GM21786 (cell line): ENCODE data around the gene SH2D7.
A peak's percentile ranks its signal among the peaks of the same experiment; 100 is the strongest.

Experiments
- ATAC-seq: cut with Tn5 transposase; IDR thresholded peaks from one replicate; pipeline ENCODE4 v1.9.1; 2021; ENCODE audit not compliant: unreplicated experiment

Gene SH2D7

DNA sequence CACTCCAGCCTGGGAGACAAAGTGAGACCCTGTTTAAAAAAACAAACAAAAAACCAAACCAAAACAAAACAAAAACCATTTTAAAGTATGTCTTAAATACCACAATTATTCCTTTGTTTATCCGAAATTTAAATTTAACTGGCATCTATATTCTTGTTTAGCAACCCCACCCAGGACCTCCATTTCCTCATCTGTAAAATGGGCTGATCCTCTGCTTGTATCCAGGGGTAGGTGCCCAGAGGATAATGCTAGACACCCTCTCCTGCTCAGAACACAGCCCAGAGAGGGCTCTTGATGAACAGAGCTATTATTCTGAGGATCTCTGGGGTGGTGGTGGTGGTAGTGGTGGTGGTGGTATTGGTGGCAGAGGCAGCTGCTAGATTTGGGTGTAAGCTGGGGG, 9.8 kb downstream of the SH2D7 start:
- no peak for ATAC-seq

DNA sequence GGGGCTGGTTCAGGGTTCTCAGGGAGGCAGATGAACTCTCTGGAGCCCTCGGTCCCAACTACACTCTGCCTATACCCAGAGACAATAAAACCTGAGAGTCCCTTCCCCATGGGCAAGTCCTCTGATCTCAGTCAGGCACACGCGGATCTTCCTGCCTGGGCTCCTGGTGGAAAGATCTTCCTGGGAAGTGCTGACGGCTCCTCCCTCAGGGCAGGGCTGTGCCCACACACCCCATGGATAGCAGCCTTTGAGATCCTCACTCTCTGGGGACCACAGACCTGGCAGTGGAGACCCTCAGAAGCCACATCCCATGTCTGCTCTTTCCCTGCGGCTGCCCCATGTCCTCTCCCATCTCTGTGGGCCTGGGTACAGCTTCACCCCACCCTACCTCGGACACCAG, 10.4 kb downstream of the SH2D7 start:
- no peak for ATAC-seq

DNA sequence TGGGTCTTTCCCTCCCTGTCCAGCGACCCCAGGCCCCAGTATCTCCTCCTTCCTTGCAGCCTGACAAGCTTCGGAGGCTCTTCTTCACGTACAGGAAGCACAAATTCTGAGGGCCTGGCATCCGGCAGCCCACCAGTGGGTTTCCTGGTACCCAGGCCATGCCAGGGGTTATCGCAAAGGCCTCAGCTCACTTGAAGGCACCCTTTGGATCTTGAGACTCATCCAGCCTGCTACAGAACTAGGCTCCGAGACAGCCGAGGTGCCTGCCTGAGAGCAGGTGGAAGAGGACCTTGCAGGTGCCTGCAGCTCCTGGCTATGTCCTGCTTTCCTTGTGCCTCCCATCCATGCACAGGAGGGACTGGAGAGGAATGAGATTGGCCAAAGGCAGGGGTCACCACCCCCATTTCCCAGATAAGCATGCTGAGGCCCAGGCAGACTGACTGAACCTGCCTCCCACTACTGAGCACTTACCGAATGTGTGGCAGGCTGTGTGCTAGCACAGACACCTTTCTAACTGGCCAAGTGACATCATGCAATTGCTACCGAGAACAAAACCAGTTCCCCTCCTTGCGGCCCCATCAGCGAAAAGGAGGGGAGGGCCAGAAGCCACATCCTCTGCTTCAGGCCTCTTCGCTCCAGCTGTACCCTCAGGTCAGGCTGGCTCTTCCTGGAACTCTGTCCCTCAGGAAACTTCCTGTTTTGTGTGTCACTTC, 11.2 kb downstream of the SH2D7 start:
- peak; percentile 84 for ATAC-seq

GRCh38 chr15:78104119-78104479, 11.7 kb downstream of the SH2D7 start:
- no peak for ATAC-seq

GRCh38 chr15:78104566-78105475, 12.5 kb downstream of the SH2D7 start:
- no peak for ATAC-seq

DNA sequence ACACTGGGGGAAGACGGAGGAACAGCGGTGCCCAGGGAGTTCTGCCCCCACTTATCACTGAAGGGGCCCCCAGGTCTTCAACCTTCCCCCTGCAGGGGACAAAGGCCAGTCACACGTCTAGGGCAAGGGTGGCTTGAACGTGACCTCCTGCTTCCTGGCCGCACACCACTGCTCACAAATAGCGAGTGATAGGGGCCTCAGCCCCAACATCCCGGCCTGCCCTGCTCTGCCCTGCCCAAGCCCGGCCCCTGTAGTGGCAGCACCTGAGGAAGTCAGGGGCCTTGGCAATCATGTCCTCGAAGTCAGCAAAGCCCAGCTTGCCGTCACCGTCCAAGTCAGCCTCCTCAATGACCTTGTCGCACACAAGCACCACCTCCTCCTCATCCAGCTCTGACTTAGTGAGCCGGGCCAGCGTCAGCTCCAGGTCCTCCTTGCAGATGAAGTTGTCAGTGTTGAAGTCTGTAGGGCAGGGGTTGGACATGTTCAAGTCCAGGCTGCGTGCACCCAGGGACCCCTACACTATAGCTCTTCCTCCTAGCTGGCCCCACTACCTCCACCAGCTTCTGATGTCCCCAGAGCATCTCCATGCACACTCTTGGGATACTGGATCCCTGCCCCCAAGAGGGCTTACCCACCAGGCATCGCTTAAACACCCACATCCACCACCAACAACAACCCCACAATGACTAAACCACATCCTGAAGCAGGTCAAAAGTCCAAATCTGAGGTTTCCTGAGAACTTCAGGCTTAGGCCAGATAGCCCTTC, 13.3 kb downstream of the SH2D7 start:
- no peak for ATAC-seq

GRCh38 chr15:78107471-78107870, 15.1 kb downstream of the SH2D7 start:
- no peak for ATAC-seq

- peak; percentile 43 for ATAC-seq
Observed at GRCh38 chr15:78108300-78109084, 16.1 kb downstream of the SH2D7 start.

DNA sequence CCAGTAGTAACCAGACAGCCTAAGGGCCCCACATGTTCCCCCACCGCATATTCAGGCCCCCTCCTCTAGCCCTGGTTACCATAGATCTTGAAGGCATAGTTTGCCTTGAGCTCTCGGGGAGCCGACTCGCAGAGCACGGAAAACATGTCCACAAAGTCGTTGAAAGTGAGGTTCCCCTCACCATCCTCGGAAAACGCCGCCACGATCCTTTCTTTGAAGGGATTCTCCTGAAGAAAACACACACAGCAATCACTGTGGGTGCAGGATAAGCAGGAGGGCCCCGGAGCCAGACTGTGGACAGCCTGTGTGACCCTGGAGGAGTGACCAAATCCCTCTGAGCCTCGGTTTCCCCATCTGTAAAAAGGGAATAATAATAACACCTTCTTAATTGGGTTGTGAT, 16.8 kb downstream of the SH2D7 start:
- no peak for ATAC-seq

DNA sequence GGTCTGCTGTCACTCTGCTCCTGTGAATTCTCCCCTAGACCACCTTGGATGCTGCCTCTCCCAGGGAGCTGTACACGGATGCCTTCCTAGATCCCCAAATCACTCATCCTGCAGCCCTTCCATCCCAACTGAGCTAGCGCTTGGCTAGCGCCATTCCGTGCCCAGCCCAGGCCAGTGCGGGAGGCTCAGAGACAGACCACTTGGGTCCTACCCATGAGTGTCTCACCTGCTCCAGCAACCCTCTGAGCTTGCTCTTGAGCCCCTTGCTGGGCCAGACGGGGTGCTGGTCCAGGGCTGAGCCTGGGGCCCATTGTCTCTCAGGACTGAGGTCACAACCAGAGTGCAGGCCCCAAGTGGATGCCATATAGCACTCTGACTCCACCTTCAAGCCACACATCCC, 17.7 kb downstream of the SH2D7 start:
- ATAC-seq = no peak

- ATAC-seq = no peak
Observed at GRCh38 chr15:78110916-78111475, 18.6 kb downstream of the SH2D7 start.

GRCh38 chr15:78111788-78112187, 19.4 kb downstream of the SH2D7 start:
- ATAC-seq = no peak

GRCh38 chr15:78112551-78112950, 20.2 kb downstream of the SH2D7 start:
- ATAC-seq = no peak

DNA sequence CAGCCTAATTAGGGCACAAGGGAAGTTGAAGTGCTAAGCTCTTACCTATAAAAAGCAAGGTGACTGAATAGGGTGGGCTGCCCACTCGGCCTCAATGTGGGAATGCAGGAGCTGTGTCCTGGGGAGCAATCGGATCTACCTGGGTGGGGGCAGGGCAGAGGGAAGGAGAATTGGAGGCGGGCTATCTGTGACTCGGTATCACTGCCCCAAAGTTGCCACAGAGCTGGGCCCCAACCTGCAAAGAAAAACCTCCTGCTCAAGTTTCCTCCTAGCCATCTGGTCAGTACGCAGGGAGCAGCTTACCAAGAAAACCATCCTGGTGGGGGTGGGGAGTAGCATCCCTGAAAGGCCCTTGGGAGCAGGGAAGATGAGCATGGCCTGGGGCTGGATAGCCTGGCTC, 28.2 kb downstream of the SH2D7 start:
- ATAC-seq = no peak

- no peak for ATAC-seq
Observed at GRCh38 chr15:78125267-78125666, 32.9 kb downstream of the SH2D7 start.

DNA sequence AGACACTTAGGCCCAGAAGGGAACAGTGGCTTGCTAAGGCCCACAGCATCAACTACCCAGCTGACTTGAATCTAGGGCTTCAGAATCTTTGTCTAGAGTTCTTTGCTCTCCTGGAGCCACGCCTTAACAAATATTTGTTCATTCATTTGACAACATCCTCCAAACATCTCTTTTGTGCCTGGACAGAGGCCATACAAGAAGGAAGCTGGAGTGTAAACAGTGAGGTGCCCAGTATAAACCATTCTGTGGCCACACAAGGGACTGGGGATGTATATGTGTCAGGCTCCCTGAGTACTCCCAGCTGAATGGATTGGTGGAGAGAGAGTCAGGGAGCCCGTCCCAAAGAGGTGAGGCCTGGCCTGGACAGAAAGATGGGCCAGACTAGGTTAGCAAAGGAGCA, 35.5 kb downstream of the SH2D7 start:
- ATAC-seq = no peak

- no peak for ATAC-seq
Observed at GRCh38 chr15:78129077-78129750, 36.9 kb downstream of the SH2D7 start.

GRCh38 chr15:78129751-78130287, 37.5 kb downstream of the SH2D7 start:
- no peak for ATAC-seq

DNA sequence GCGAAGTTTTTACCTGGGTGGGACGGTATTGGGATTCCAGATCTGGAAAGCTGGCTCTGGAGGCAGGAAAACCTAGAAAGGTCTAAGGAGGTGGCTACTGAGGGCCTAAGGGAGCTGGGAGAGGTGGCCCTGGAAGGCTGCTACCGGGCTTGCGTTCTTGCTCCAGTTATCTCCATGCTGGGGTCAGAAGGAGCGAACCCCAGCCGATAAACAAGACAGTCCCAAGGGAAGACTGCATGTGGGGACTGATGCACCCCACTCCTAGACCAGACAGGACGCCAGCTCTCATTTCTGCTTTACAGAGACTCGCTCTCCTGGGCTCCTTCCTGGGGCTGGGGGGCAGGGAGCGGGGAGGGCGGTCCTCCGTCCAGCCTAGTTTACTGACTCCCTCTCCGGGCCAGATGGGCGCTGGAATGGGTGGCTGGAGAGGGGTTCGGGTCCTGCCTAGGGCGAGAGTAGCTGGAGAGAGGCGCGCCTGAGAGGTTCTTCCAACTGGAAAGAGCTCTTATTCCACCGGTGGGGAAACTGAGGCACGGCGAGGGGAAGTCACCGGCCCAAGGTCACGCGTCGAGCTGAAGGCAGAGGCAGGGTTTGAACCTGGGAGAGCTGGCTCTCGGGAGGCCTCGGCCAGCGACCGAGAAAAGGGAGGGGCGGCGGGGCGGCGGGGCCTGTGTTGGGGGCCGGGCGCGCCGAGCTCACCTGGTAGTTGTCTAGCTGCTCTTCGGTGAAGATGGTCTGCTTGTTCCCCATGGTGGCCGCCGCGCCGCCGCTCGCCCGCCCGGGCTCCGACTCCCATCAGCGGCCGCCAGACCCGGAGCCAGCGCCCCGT, 38.3 kb downstream of the SH2D7 start:
- ATAC-seq = peak; percentile 28
